PFSK-1 (cell line): ENCODE measurements around the gene ZDHHC4.

ENCODE experiments used
- FOXP2 ChIP-seq: optimal IDR thresholded peaks from 2 replicates; pipeline ENCODE3; 2011; ENCODE audit warnings: borderline replicate concordance, control low read depth, inconsistent platforms; ENCODE audit not compliant: insufficient read depth; ENCODE audit errors: extremely low read length, extremely low read depth
- POLR2AphosphoS5 ChIP-seq: IDR thresholded peaks from 2 replicates; pipeline ENCODE4 v1.6.1; 2012; ENCODE audit warnings: low read depth, mild to moderate bottlenecking, control low read depth, low read length, moderate library complexity
- REST ChIP-seq, 2 experiments: IDR thresholded peaks; 2 replicates each; pipeline versions ENCODE4 v1.6.1 to v1.8.0; 2011 to 2012; ENCODE audit warnings: low read depth in 2 of 2, low read length in 2 of 2, control low read depth in 1 of 2, inconsistent platforms in 1 of 2, mild to moderate bottlenecking in 1 of 2, moderate library complexity in 1 of 2; ENCODE audit not compliant: insufficient read depth in 1 of 2
- SIN3A ChIP-seq: IDR thresholded peaks from 2 replicates; pipeline ENCODE4 v1.6.1; 2012; ENCODE audit warnings: mild to moderate bottlenecking, low read length, moderate library complexity, borderline replicate concordance; ENCODE audit not compliant: insufficient read depth
- TAF1 ChIP-seq: IDR thresholded peaks from 2 replicates; pipeline ENCODE4 v1.6.1; 2012; ENCODE audit warnings: low read length, control low read depth, borderline replicate concordance; ENCODE audit not compliant: insufficient read depth

Gene ZDHHC4

GRCh38 chr7:6622134-6622710 lies 45.0 kb downstream of the ZDHHC4 start:
- TF ChIP-seq TAF1, result no peak
- no peak for TF ChIP-seq POLR2AphosphoS5
- TF ChIP-seq FOXP2, result no peak

- TF ChIP-seq FOXP2 (no peak), POLR2AphosphoS5 (no peak), SIN3A (no peak), TAF1 (no peak), REST (IDR thresholded peaks at IDR 0.05; ENCODE audit: insufficient read depth in 1 of 2, low read depth in 2 of 2, low read length in 2 of 2) (peak in 1 of 2 experiments; percentile 50; a peak in 1 of 4 replicates)
These were observed 46.5 kb downstream of the ZDHHC4 start for GRCh38 chr7:6623589-6624245.

DNA sequence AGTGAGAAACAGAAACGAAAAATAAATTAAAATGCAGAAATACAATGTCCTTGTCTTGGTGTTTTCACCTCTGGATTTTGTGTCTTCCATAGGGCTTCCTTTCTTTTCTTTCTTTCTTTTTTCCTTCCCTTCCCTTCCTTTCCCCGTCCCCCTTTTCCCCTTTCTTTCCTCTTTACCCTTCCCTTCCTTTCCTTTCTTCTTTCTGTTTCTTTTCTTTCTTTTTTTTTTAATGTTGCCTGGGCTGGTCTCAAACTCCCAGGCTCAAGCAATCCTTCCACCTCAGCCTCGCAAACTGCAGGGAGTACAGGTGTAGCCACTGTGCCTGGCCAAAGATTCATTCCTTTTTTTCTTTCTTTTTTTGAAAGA lies 47.0 kb downstream of the ZDHHC4 start:
- TF ChIP-seq FOXP2 (no peak), REST (IDR thresholded peaks at IDR 0.05; ENCODE audit: insufficient read depth in 1 of 2, low read depth in 2 of 2, low read length in 2 of 2) (no peak), SIN3A (no peak), POLR2AphosphoS5 (no peak), TAF1 (no peak)

- TF ChIP-seq TAF1 (no peak), POLR2AphosphoS5 (no peak), REST (IDR thresholded peaks at IDR 0.05; ENCODE audit: insufficient read depth in 1 of 2, low read depth in 2 of 2, low read length in 2 of 2) (no peak), SIN3A (no peak), FOXP2 (no peak)
These were observed 50.8 kb downstream of the ZDHHC4 start for GRCh38 chr7:6628045-6628444.

GRCh38 chr7:6630007-6630849 lies 53.0 kb downstream of the ZDHHC4 start:
- TF ChIP-seq FOXP2, result no peak

DNA sequence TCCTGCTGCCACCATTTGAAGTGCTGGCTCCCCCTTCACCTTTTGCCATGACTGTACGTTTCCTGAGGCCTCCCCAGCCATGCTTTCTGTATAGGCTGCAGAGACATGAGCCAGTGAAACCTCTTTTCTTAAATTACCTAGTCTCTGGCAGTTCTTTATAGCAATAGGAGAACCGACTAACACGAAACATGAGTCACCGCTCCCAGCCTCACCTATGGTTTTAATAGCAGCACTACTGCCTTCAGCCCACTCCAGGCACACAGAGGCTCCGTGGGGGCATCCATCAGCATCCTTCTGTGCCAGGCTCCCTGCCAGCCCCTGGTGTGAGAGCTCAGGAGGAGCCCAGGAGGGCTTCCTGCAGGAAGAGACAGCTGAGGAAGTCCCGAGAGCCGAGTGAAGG lies 54.4 kb downstream of the ZDHHC4 start:
- no peak for TF ChIP-seq POLR2AphosphoS5
- TF ChIP-seq FOXP2, result no peak
- TF ChIP-seq REST (IDR thresholded peaks at IDR 0.05; ENCODE audit: insufficient read depth in 1 of 2, low read depth in 2 of 2, low read length in 2 of 2), result no peak
- TF ChIP-seq SIN3A, result no peak
- no peak for TF ChIP-seq TAF1
